Liver (tissue), 3 donors: ENCODE data around the gene ADAMTS19.

Source experiments
- RAD21 ChIP-seq, 2 donors: IDR thresholded peaks; 2 replicates each; pipeline ENCODE4 v1.6.1; 2016; ENCODE audit warnings: antibody characterized with exemption in 2 of 2, mild to moderate bottlenecking in 2 of 2
- TAF1 ChIP-seq: conservative IDR thresholded peaks from 2 replicates; pipeline ENCODE4 v1.6.1; 2016; ENCODE audit warnings: antibody characterized with exemption, mild to moderate bottlenecking
- ZBTB33 ChIP-seq: IDR thresholded peaks from 2 replicates; pipeline ENCODE4 v1.6.1; 2016; ENCODE audit warnings: antibody characterized with exemption
- TF ChIP-seq, protein P1 (sequence below): fragments of 150-350 bp; IDR thresholded peaks from 2 replicates; pipeline ENCODE4 v1.5.1; 2017; ENCODE audit warnings: improper control_type of control experiment, low read depth, low read length; ENCODE audit not compliant: missing input control
- donor health status: healthy.
- donor health status: healthy.

- TF ChIP-seq RAD21 (IDR thresholded peaks at IDR 0.05) = no peak
- TF ChIP-seq, protein P1, sequence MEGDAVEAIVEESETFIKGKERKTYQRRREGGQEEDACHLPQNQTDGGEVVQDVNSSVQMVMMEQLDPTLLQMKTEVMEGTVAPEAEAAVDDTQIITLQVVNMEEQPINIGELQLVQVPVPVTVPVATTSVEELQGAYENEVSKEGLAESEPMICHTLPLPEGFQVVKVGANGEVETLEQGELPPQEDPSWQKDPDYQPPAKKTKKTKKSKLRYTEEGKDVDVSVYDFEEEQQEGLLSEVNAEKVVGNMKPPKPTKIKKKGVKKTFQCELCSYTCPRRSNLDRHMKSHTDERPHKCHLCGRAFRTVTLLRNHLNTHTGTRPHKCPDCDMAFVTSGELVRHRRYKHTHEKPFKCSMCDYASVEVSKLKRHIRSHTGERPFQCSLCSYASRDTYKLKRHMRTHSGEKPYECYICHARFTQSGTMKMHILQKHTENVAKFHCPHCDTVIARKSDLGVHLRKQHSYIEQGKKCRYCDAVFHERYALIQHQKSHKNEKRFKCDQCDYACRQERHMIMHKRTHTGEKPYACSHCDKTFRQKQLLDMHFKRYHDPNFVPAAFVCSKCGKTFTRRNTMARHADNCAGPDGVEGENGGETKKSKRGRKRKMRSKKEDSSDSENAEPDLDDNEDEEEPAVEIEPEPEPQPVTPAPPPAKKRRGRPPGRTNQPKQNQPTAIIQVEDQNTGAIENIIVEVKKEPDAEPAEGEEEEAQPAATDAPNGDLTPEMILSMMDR = no peak
- TF ChIP-seq ZBTB33 = no peak
- TF ChIP-seq TAF1 = no peak
These were observed 16.7 kb downstream of the ADAMTS19 start for GRCh38 chr5:129476751-129477150.
